Calu3 (cell line): Measurements from ENCODE around the gene LIPT2. TPM values are rescaled to one million over a fixed set of nuclear protein-coding genes. Genes with fewer than 3 reads are reported as not detected.

ENCODE experiments used
- BruUV-seq: library from RNA; stranded (reverse); fragments of 400-500 nt; replicated peaks from 2 replicates; lab custom pipeline; 2021; lab: Mats Ljungman, UMichigan
- CTCF ChIA-PET: fragments of 300-600 bp; sonication (Branson Sonifier 250); formaldehyde crosslinking; loops from one replicate; lab custom pipeline; 2022; ENCODE audit warnings: antibody characterized with exemption; lab: Charles Lee
- DNase-seq: peaks from one replicate; pipeline ENCODE4 v3.0.0; 2022
- H3K27ac Mint-ChIP-seq: one replicate; pipeline ENCODE4 v1.8.0; 2022; ENCODE audit warnings: mixed read lengths; ENCODE audit not compliant: unreplicated experiment
- H3K27me3 Mint-ChIP-seq: one replicate; pipeline ENCODE4 v1.8.0; 2022; ENCODE audit warnings: mixed read lengths; ENCODE audit not compliant: unreplicated experiment
- H3K36me3 Mint-ChIP-seq: one replicate; pipeline ENCODE4 v1.8.0; 2022; ENCODE audit warnings: mild to moderate bottlenecking, moderate library complexity, mixed read lengths; ENCODE audit not compliant: insufficient read depth, unreplicated experiment
- H3K4me1 Mint-ChIP-seq: one replicate; pipeline ENCODE4 v1.8.0; 2022; ENCODE audit warnings: mild to moderate bottlenecking, low read depth, mixed read lengths; ENCODE audit not compliant: unreplicated experiment
- H3K4me3 Mint-ChIP-seq: one replicate; pipeline ENCODE4 v1.8.0; 2022; ENCODE audit warnings: mild to moderate bottlenecking, low read depth, moderate library complexity, mixed read lengths; ENCODE audit not compliant: unreplicated experiment
- H3K9me3 Mint-ChIP-seq: one replicate; pipeline ENCODE4 v1.8.0; 2022; ENCODE audit warnings: low read depth, mixed read lengths; ENCODE audit not compliant: unreplicated experiment
- CTCF ChIP-seq: fragments of 200-600 bp; IDR thresholded peaks from one replicate; pipeline ENCODE4 v1.8.0; 2022; ENCODE audit warnings: antibody characterized with exemption; ENCODE audit not compliant: unreplicated experiment
- intact Hi-C: fragments of 100-400 bp; cut with micrococcal nuclease; formaldehyde crosslinking; loops from one replicate; pipeline ENCODE4 v1.10.0; 2022; ENCODE audit not compliant: unreplicated experiment
- total RNA-seq: library from RNA; stranded (reverse); gene quantifications from 2 replicates; pipeline ENCODE4 v1.2.3, GENCODE V29; 2022

LIPT2 gene
- total RNA-seq, 1 experiment from 2014 or later, result 10.9 TPM

DNA sequence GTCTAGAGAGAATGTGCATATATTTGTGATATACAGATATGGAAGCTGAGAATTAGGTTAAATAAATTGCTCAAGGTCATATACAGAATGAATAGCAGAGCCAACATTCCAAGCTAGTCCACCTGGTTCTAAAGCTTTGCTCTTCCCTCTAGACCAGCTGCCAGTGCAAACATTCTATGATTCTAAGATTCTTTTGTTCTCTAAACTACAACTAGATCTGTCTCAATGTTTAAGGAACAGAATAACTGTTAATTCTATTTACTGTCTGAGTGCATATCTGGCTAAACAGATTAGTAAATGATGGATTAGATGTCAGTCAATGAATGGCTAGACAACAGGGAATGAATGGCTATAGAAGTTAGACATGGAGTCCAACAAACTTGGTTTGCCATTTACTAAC, 45.8 kb downstream of the LIPT2 start:
- H3K4me1 Mint-ChIP-seq, result peaks cover 3% of the 10 kb centered on the region
- intact Hi-C loops, result no loop called here
- no peaks in the 10 kb centered on the region for H3K27me3 Mint-ChIP-seq
- H3K27ac Mint-ChIP-seq, result no peak overlapping the region
- H3K9me3 Mint-ChIP-seq, result no peaks in the 10 kb centered on the region
- no peak overlapping the region for H3K4me3 Mint-ChIP-seq
- DNase-seq, result no peak
- H3K36me3 Mint-ChIP-seq, result no peaks in the 10 kb centered on the region
- CTCF ChIA-PET, result interaction anchor here (1.2 to 1.9 kb wide), 2 partner anchors 59 to 192 kb away, joined by 3 to 5 read pairs; no protein-coding TSS in a partner anchor
- no TSS peak for BruUV-seq
- TF ChIP-seq CTCF, result no peak

- no peak overlapping the region for H3K27ac Mint-ChIP-seq
- no peaks in the 10 kb centered on the region for H3K9me3 Mint-ChIP-seq
- BruUV-seq, result no TSS peak
- peaks cover 10% of the 10 kb centered on the region for H3K4me1 Mint-ChIP-seq
- H3K27me3 Mint-ChIP-seq, result no peaks in the 10 kb centered on the region
- intact Hi-C loops, result no loop called here
- no peak for DNase-seq
- CTCF ChIA-PET, result interaction anchor here (0.6 to 1.9 kb wide), 3 partner anchors 16 to 58 kb away, joined by 3 to 5 read pairs (median 3); partner anchors contain the start of gene PGM2L1
- H3K36me3 Mint-ChIP-seq, result no peaks in the 10 kb centered on the region
- no peak overlapping the region for H3K4me3 Mint-ChIP-seq
- TF ChIP-seq CTCF, result no peak
Measured at GRCh38 chr11:74446532-74446938, 47.0 kb downstream of the LIPT2 start.

GRCh38 chr11:74444173-74444826, 49.2 kb downstream of the LIPT2 start:
- BruUV-seq, result no TSS peak
- Mint-ChIP-seq H3K27ac (no peak overlapping the region), H3K4me3 (no peak overlapping the region), H3K27me3 (no peaks in the 10 kb centered on the region), H3K36me3 (no peaks in the 10 kb centered on the region), H3K9me3 (no peaks in the 10 kb centered on the region), H3K4me1 (peaks cover 10% of the 10 kb centered on the region)
- CTCF ChIA-PET, result interaction anchor here (1.1 to 1.7 kb wide), 2 partner anchors 55 to 189 kb away, joined by 4 to 7 read pairs; no protein-coding TSS in a partner anchor
- intact Hi-C loops, result no loop called here
- DNase-seq, result no peak
- no peak for TF ChIP-seq CTCF

DNA sequence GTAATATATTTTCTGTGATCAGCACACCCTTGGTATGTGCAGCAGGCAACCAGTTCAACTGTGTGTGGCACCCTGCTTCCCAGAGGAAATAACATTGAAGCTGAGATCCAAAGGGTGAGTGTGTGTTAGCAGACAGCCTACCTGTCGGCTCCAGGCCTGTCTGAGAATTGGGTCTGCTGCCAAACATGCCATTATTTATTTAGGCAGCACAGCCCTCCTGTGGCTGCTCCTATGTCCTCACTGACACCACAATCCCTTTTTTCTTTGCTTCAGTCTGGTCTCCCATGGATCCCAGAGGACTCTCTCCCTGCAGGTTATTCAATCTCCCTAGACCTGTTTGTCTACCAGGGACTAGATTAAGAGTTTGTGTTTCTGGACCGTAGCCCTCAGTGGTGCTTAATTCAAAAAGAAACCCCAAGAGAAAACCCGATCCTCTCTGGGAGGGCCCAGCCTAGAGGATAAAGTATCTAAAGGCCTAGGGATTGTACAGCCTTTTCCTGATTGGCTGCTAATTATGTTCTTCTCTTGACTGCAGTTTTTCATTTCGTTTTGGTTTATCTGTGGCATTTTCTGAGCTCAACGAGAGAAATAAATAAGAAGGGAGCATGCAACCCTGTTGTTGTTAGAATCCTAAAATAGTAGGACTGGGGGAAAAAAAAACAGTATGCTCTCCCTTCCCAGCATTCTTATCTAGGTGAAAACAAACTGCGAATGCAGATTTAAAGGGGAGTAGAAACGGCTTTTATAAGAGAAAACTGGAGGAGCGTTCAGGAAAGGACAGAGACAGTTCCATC, 50.3 kb downstream of the LIPT2 start:
- Mint-ChIP-seq H3K4me3 (no peak overlapping the region), H3K27ac (no peak overlapping the region), H3K27me3 (no peaks in the 10 kb centered on the region), H3K4me1 (peaks cover 10% of the 10 kb centered on the region), H3K9me3 (no peaks in the 10 kb centered on the region), H3K36me3 (no peaks in the 10 kb centered on the region)
- TF ChIP-seq CTCF, result no peak
- CTCF ChIA-PET, result interaction anchor here (0.5 to 2.0 kb wide), 5 partner anchors 21 to 188 kb away, joined by 3 to 14 read pairs (median 4); no protein-coding TSS in a partner anchor
- intact Hi-C loops, result no loop called here
- no TSS peak for BruUV-seq
- DNase-seq, result peak; percentile 44
